ENCODE data around the gene CDH4. TPM values are rescaled to one million over a fixed set of nuclear protein-coding genes. Genes with fewer than 3 reads are reported as not detected.

Gene CDH4
- total RNA-seq, 6 donors from 2014 or later, result 0.20 to 1.0 (median 0.40) TPM; not detected in 1

- H3K27me3 ChIP-seq, result no peaks in the 10 kb centered on the region
- DNase-seq (no peak), ATAC-seq (ENCODE audit: low FRiP score in 2 of 2) (no peak)
- H3K27ac ChIP-seq, result no peak overlapping the region
- H3K4me1 ChIP-seq, result no peaks in the 10 kb centered on the region
- no peak overlapping the region for H3K4me3 ChIP-seq
- no peaks in the 10 kb centered on the region for H3K36me3 ChIP-seq
- TF ChIP-seq POLR2AphosphoS5 (IDR thresholded peaks at IDR 0.05), result no peak
- TF ChIP-seq POLR2A (IDR thresholded peaks at IDR 0.05), result no peak
- TF ChIP-seq CTCF (IDR thresholded peaks at IDR 0.05), result no peak
- no peak for TF ChIP-seq EP300 (IDR thresholded peaks at IDR 0.05)
- H3K9me3 ChIP-seq, result no peaks in the 10 kb centered on the region
- 87 to 91% methylated on average over 10 to 12 of the region's 12 CpGs for WGBS, 2 donors
These were observed 666.5 kb downstream of the CDH4 start for GRCh38 chr20:61918548-61918947.

- Histone ChIP-seq H3K4me1 (no peaks in the 10 kb centered on the region), H3K36me3 (no peaks in the 10 kb centered on the region), H3K4me3 (no peak overlapping the region), H3K27me3 (no peaks in the 10 kb centered on the region), H3K9me3 (no peaks in the 10 kb centered on the region), H3K27ac (no peak overlapping the region)
- no peak for TF ChIP-seq EP300 (IDR thresholded peaks at IDR 0.05)
- no peak for TF ChIP-seq POLR2A (IDR thresholded peaks at IDR 0.05)
- no peak for TF ChIP-seq POLR2AphosphoS5 (IDR thresholded peaks at IDR 0.05)
- no peak for TF ChIP-seq CTCF (IDR thresholded peaks at IDR 0.05)
- ATAC-seq (ENCODE audit: low FRiP score in 2 of 2) (no peak), DNase-seq (no peak)
- WGBS, 2 donors, result 91% methylated on average over 5 to 6 of the region's 6 CpGs
These were observed 667.2 kb downstream of the CDH4 start for GRCh38 chr20:61919239-61919638.

GRCh38 chr20:61919675-61920365 lies 667.8 kb downstream of the CDH4 start:
- H3K4me1 ChIP-seq, result no peaks in the 10 kb centered on the region
- no peaks in the 10 kb centered on the region for H3K36me3 ChIP-seq
- ATAC-seq (ENCODE audit: low FRiP score in 2 of 2) (no peak), DNase-seq (no peak)
- no peak overlapping the region for H3K4me3 ChIP-seq
- TF ChIP-seq POLR2A (IDR thresholded peaks at IDR 0.05) (no peak), EP300 (IDR thresholded peaks at IDR 0.05) (no peak), POLR2AphosphoS5 (IDR thresholded peaks at IDR 0.05) (no peak), CTCF (IDR thresholded peaks at IDR 0.05) (no peak)
- H3K27ac ChIP-seq, result no peak overlapping the region
- WGBS, 2 donors, result 84 to 86% methylated on average over 42 of the region's 42 CpGs
- H3K9me3 ChIP-seq, result no peaks in the 10 kb centered on the region
- H3K27me3 ChIP-seq, result peaks cover 0 to 2% (median 0%) of the 10 kb centered on the region in 4 donors

DNA sequence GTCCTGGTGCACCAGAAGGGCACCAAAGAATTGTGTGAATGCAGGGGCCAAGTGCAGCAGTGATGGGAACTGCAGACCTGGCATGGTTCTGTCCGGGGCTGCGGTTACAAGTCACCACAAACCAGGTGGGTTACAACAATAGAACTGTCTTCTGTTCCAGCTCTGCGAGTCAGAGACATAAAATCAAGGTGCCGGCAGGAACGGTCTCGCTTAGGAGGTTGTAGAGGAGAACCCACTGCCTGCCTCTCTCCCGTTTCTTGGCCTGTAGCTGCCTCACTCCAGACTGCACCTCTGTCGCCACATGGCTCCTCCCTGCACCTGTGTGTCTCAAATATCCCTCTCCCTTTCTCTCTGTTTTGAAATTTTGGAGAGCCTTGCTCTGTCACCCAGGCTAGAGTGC lies 670.4 kb downstream of the CDH4 start:
- H3K4me1 ChIP-seq, result no peaks in the 10 kb centered on the region
- no peaks in the 10 kb centered on the region for H3K36me3 ChIP-seq
- no peak overlapping the region for H3K27ac ChIP-seq
- no peaks in the 10 kb centered on the region for H3K9me3 ChIP-seq
- peaks cover 0 to 4% (median 0%) of the 10 kb centered on the region in 4 donors for H3K27me3 ChIP-seq
- WGBS, 2 donors, result 80 to 85% methylated on average over 5 to 8 of the region's 8 CpGs
- TF ChIP-seq POLR2AphosphoS5 (IDR thresholded peaks at IDR 0.05), result no peak
- TF ChIP-seq EP300 (IDR thresholded peaks at IDR 0.05), result no peak
- no peak for TF ChIP-seq CTCF (IDR thresholded peaks at IDR 0.05)
- no peak for TF ChIP-seq POLR2A (IDR thresholded peaks at IDR 0.05)
- no peak overlapping the region for H3K4me3 ChIP-seq
- ATAC-seq (ENCODE audit: low FRiP score in 2 of 2), result no peak
- no peak for DNase-seq

DNA sequence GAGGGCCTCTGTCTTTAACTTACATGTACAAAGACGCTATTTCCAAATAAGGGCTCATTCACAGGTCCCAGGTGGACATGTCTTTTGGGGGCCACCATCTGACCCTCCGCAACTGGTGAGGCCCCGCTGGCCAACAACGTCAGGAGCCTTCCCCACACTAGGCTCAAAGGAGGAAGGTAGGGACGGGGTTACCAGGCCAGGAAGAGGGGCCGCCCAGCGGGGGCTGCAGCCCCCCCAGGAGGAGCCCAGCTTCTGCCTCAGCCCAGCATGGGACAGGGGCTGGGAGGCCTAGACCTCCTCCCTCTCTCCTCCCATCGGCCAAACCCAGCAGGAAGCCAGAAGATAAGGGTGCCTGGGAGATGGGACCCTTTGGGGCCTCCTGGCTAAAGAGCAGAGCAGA lies 670.9 kb downstream of the CDH4 start:
- ATAC-seq (ENCODE audit: low FRiP score in 2 of 2), result no peak
- Histone ChIP-seq H3K36me3 (no peaks in the 10 kb centered on the region), H3K27ac (no peak overlapping the region), H3K27me3 (peaks cover 0 to 4% (median 0%) of the 10 kb centered on the region in 4 donors), H3K4me3 (no peak overlapping the region), H3K4me1 (no peaks in the 10 kb centered on the region), H3K9me3 (no peaks in the 10 kb centered on the region)
- DNase-seq, result no peak
- 70 to 81% methylated on average over 5 to 8 of the region's 8 CpGs for WGBS, 2 donors
- TF ChIP-seq EP300 (IDR thresholded peaks at IDR 0.05), result no peak
- no peak for TF ChIP-seq CTCF (IDR thresholded peaks at IDR 0.05)
- TF ChIP-seq POLR2A (IDR thresholded peaks at IDR 0.05), result no peak
- TF ChIP-seq POLR2AphosphoS5 (IDR thresholded peaks at IDR 0.05), result no peak

Measured in upper lobe of left lung (tissue), 6 donors.